HCT116 (cell line): Measurements from ENCODE around the gene TAC4. TPM values are rescaled to one million over a fixed set of nuclear protein-coding genes. Genes with fewer than 3 reads are reported as not detected.

ENCODE experiments used
- ATAC-seq: fragments of 200-7000 bp; cut with Tn5 transposase; 2 replicates; pipeline ENCODE4 v1.9.1; 2020; ENCODE audit warnings: mild to moderate bottlenecking, moderate library complexity
- BruUV-seq: library from RNA; stranded (reverse); fragments of 400-500 nt; replicated peaks from 2 replicates; lab custom pipeline; 2021; lab: Mats Ljungman, UMichigan
- CTCF ChIA-PET: fragments of 300-600 bp; sonication (Branson Sonifier 250); formaldehyde crosslinking; loops from one replicate; lab custom pipeline; 2021; ENCODE audit warnings: antibody characterized with exemption; lab: Charles Lee
- POLR2A ChIA-PET: fragments of 300-600, 350-600 bp; sonication (Branson Sonifier 250); formaldehyde crosslinking; loops from one replicate; lab custom pipeline; 2021; ENCODE audit warnings: antibody characterized with exemption; lab: Charles Lee
- RAD21 ChIA-PET, 2 experiments: fragments of 300-600 bp; sonication (Branson Sonifier 250); formaldehyde crosslinking; loops; one replicate each; lab custom pipeline; 2023; ENCODE audit warnings: low total read pairs in 2 of 2; ENCODE audit not compliant: uncharacterized antibody in 2 of 2, unreplicated experiment in 2 of 2, low non-redundant PET in 1 of 2; lab: Charles Lee
- DNase-seq: peaks from one replicate; pipeline ENCODE4 v3.0.0-alpha.2; 2010; ENCODE audit warnings: low read depth, low spot score
- H2AFZ ChIP-seq: fragments of 200-600 bp; shearing (Covaris generic), sonication (generic); 2 replicates; pipeline ENCODE4 v1.6.1; 2017; ENCODE audit warnings: low read depth, mixed run types, mixed read lengths, antibody characterized with exemption, low read length; ENCODE audit not compliant: poor library complexity, severe bottlenecking
- H3K27ac ChIP-seq: 2 replicates; pipeline ENCODE4 v1.5.1; 2012; ENCODE audit warnings: low read depth, low read length
- H3K27me3 ChIP-seq: fragments of 200-600 bp; sonication (generic); 2 replicates; pipeline ENCODE4 v1.6.1; 2016; ENCODE audit warnings: mixed run types, low read length, mixed read lengths; ENCODE audit not compliant: insufficient read depth
- H3K36me3 ChIP-seq, 2 experiments: fragments of 200-500 bp in 1 of 2; fragments of 200-600 bp in 1 of 2; sonication (Bioruptor generic) in 1 of 2; sonication (generic) in 1 of 2; 2 replicates each; pipeline versions ENCODE4 v1.5.1 to v1.6.1; 2014 to 2016; ENCODE audit warnings: low read length in 2 of 2, inconsistent platforms in 1 of 2, mixed read lengths in 1 of 2, mixed run types in 1 of 2; ENCODE audit not compliant: insufficient read depth in 2 of 2, control insufficient read depth in 1 of 2
- H3K4me1 ChIP-seq, 2 experiments: fragments of 200-600 bp in 1 of 2; sonication (generic) in 1 of 2; 2 replicates each; pipeline versions ENCODE4 v1.5.1 to v1.6.1; 2012 to 2017; ENCODE audit warnings: low read length in 2 of 2, inconsistent platforms in 1 of 2, mild to moderate bottlenecking in 1 of 2, mixed read lengths in 1 of 2, mixed run types in 1 of 2, moderate library complexity in 1 of 2; ENCODE audit not compliant: insufficient read depth in 2 of 2, control insufficient read depth in 1 of 2
- H3K4me2 ChIP-seq: fragments of 200-600 bp; sonication (generic); 2 replicates; pipeline ENCODE4 v1.6.1; 2017; ENCODE audit warnings: mixed run types, low read length, mixed read lengths
- H3K4me3 ChIP-seq, 2 experiments: fragments of 200-600 bp in 1 of 2; sonication (generic) in 1 of 2; replicated peaks in 1 of 2; 2 replicates each; pipeline ENCODE4 v1.5.1; 2011 to 2016; ENCODE audit warnings: low read length in 2 of 2, control low read depth in 1 of 2, low read depth in 1 of 2, mild to moderate bottlenecking in 1 of 2, mixed read lengths in 1 of 2, mixed run types in 1 of 2
- H3K79me2 ChIP-seq: fragments of 200-600 bp; sonication (generic); 2 replicates; pipeline ENCODE4 v1.6.1; 2017; ENCODE audit warnings: mild to moderate bottlenecking, mixed run types, low read length, moderate library complexity, mixed read lengths; ENCODE audit not compliant: insufficient read depth
- H3K9ac ChIP-seq: fragments of 200-600 bp; sonication (generic); 2 replicates; pipeline ENCODE4 v1.6.1; 2016; ENCODE audit warnings: low read length, mixed read lengths
- H3K9me2 ChIP-seq: fragments of 200-600 bp; sonication (generic), shearing (Covaris generic); 2 replicates; pipeline ENCODE4 v1.6.1; 2017; ENCODE audit warnings: mixed run types, mild to moderate bottlenecking, moderate library complexity; ENCODE audit not compliant: insufficient read depth
- H3K9me3 ChIP-seq, 2 experiments: fragments of 200-500 bp in 1 of 2; fragments of 200-600 bp in 1 of 2; sonication (Bioruptor generic) in 1 of 2; sonication (generic) in 1 of 2; 2 replicates each; pipeline ENCODE4 v1.6.1; 2014 to 2017; ENCODE audit warnings: low read length in 2 of 2, mixed read lengths in 2 of 2, inconsistent platforms in 1 of 2, low read depth in 1 of 2, mild to moderate bottlenecking in 1 of 2, mixed run types in 1 of 2, moderate library complexity in 1 of 2; ENCODE audit not compliant: control insufficient read depth in 1 of 2, insufficient read depth in 1 of 2
- H4K20me1 ChIP-seq: fragments of 200-600 bp; sonication (generic), shearing (Covaris generic); 2 replicates; pipeline ENCODE4 v1.6.1; 2017; ENCODE audit warnings: mixed run types, mild to moderate bottlenecking, moderate library complexity; ENCODE audit not compliant: insufficient read depth
- CBX3 ChIP-seq: IDR thresholded peaks from 2 replicates; pipeline ENCODE4 v1.6.1; 2012; ENCODE audit warnings: low read depth
- EGR1 ChIP-seq: IDR thresholded peaks from 2 replicates; pipeline ENCODE4 v1.6.1; 2012; ENCODE audit warnings: low read depth
- ZNF274 ChIP-seq: fragments of 200-500 bp; sonication (Bioruptor generic); IDR thresholded peaks from 2 replicates; pipeline ENCODE4 v1.6.1; 2014; ENCODE audit warnings: mild to moderate bottlenecking, low read depth, low read length, inconsistent platforms
- intact Hi-C: fragments of 100-400 bp; cut with micrococcal nuclease; formaldehyde crosslinking; loops from 2 replicates; pipeline ENCODE4 v1.10.0; 2022
- total RNA-seq: library from RNA; stranded (reverse); gene quantifications from one replicate; pipeline ENCODE4 v1.2.1, GENCODE V29; 2021; ENCODE audit not compliant: unreplicated experiment
- TF ChIP-seq, protein P1 (sequence below): IDR thresholded peaks from 2 replicates; pipeline ENCODE4 v1.6.1; 2011; ENCODE audit warnings: mild to moderate bottlenecking, low read length, moderate library complexity; ENCODE audit not compliant: insufficient replicate concordance; ENCODE audit errors: extremely low read depth

Gene TAC4
- total RNA-seq, 1 experiment from 2014 or later: not detected

DNA sequence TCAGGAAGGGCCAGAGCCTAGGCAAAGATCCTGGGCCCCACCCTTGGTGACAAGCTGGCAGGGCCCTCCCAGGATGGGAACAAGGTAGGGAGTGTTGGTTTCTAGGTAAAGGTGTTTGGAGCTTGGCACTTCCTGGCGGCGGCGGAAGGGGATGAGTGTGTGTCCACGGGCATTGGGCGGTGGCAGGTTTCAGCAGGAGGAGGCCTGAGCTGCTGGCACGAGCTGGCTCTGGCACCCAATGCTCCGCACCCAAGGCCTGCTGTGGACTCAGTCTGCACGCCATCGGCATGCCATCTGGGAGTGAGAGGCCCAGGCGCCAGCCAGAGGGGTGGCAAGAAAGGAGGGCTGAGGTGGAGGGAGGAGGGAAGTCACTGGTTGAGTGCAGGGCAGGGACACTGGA lies 46.9 kb upstream of the TAC4 start:
- ChIA-PET RAD21 (interaction anchor here (1.1 to 1.7 kb wide), 2 partner anchors 102 to 103 kb away, joined by 3 to 6 read pairs; no protein-coding TSS in a partner anchor), CTCF (interaction anchor here (0.9 kb wide), 1 partner anchor 14 kb away, joined by 3 read pairs; no protein-coding TSS in a partner anchor), POLR2A (no interaction called here)
- Histone ChIP-seq H3K79me2 (no peaks in the 10 kb centered on the region), H4K20me1 (no peaks in the 10 kb centered on the region), H3K4me1 (peaks cover 3 to 18% of the 10 kb centered on the region in 2 experiments; a peak in 3 of 4 replicates), H3K9me2 (no peaks in the 10 kb centered on the region), H3K27ac (no peak overlapping the region), H3K4me2 (no peak overlapping the region), H3K9ac (no peak overlapping the region), H3K4me3 (no peak overlapping the region), H2AFZ (no peak overlapping the region), H3K9me3 (no peaks in the 10 kb centered on the region), H3K27me3 (no peaks in the 10 kb centered on the region), H3K36me3 (no peaks in the 10 kb centered on the region)
- DNase-seq: no peak
- ATAC-seq: no peak
- BruUV-seq: no TSS peak
- intact Hi-C loops: no loop called here
- no peak for TF ChIP-seq CBX3
- TF ChIP-seq EGR1: no peak

DNA sequence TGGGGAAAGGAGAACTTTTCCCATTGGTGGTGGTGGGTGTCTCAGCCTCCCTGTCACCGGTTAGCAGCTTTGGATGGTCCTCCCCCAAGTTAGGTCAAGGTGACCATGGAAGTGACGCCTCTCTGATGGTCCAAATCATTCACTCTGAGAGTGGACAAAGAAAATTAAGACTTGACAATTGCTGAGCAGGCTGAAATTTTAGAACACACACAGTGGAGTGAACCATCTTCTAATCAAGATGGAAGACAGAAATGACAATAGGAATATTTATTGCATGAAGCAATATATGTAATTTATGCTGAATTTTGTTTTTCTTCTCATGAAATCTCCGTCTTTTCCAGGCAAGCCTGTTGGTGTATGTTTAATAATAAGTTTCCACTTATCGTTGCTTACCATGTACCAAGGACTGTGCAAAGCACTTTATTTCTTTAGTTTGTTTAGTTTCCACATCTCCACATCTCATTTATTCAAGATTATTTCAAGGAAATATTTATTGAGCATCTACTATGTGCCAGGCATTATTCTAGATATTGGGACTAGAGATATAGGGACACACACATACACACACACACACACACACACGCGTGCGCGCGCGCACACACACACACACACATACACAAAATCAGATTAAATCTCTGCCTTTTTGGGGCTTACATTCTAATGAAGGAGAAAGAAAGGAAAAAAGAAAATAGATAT lies 44.0 kb upstream of the TAC4 start:
- peaks cover 20 to 29% of the 10 kb centered on the region in 2 experiments for H3K4me1 ChIP-seq
- ChIA-PET CTCF (no interaction called here), RAD21 (no interaction called here), POLR2A (no interaction called here)
- no peaks in the 10 kb centered on the region for H3K27me3 ChIP-seq
- TF ChIP-seq ZNF274: no peak
- TF ChIP-seq, protein P1, sequence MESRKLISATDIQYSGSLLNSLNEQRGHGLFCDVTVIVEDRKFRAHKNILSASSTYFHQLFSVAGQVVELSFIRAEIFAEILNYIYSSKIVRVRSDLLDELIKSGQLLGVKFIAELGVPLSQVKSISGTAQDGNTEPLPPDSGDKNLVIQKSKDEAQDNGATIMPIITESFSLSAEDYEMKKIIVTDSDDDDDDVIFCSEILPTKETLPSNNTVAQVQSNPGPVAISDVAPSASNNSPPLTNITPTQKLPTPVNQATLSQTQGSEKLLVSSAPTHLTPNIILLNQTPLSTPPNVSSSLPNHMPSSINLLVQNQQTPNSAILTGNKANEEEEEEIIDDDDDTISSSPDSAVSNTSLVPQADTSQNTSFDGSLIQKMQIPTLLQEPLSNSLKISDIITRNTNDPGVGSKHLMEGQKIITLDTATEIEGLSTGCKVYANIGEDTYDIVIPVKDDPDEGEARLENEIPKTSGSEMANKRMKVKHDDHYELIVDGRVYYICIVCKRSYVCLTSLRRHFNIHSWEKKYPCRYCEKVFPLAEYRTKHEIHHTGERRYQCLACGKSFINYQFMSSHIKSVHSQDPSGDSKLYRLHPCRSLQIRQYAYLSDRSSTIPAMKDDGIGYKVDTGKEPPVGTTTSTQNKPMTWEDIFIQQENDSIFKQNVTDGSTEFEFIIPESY: no peak
- ATAC-seq (no peak), DNase-seq (no peak)
- H4K20me1 ChIP-seq: no peaks in the 10 kb centered on the region
- H3K4me3 ChIP-seq: no peak overlapping the region
- BruUV-seq: no TSS peak
- H3K9me2 ChIP-seq: no peaks in the 10 kb centered on the region
- no peaks in the 10 kb centered on the region for H3K9me3 ChIP-seq
- H2AFZ ChIP-seq: no peak overlapping the region
- no peak overlapping the region for H3K4me2 ChIP-seq
- H3K79me2 ChIP-seq: no peaks in the 10 kb centered on the region
- H3K27ac ChIP-seq: no peak overlapping the region
- H3K36me3 ChIP-seq: no peaks in the 10 kb centered on the region
- H3K9ac ChIP-seq: no peak overlapping the region
- intact Hi-C loops: no loop called here
